Ramos (cell line): ENCODE data around the gene RAD51B.

Source experiments
- in situ Hi-C: fragments of 300-500 bp; cut with MboI; formaldehyde crosslinking; loops from one replicate; pipeline ENCODE4 v1.14.3; 2022; ENCODE audit warnings: low sequenced_read_pairs; ENCODE audit not compliant: unreplicated experiment

Gene RAD51B

GRCh38 chr14:68448252-68448902 is 628.8 kb downstream of the RAD51B start:
- in situ Hi-C loops, result no loop called here

GRCh38 chr14:68449561-68450181 is 630.1 kb downstream of the RAD51B start:
- in situ Hi-C loops, result no loop called here

- in situ Hi-C loops, result no loop called here
Observed at GRCh38 chr14:68450391-68451120, 631.0 kb downstream of the RAD51B start.

GRCh38 chr14:68451696-68452373 is 632.3 kb downstream of the RAD51B start:
- in situ Hi-C loops, result no loop called here

- in situ Hi-C loops, result no loop called here
Observed at GRCh38 chr14:68458253-68458652, 638.7 kb downstream of the RAD51B start.

GRCh38 chr14:68458840-68459469 is 639.4 kb downstream of the RAD51B start:
- in situ Hi-C loops, result no loop called here

- in situ Hi-C loops, result no loop called here
Observed at GRCh38 chr14:68459480-68460136, 640.0 kb downstream of the RAD51B start.

GRCh38 chr14:68460541-68460940 is 641.0 kb downstream of the RAD51B start:
- in situ Hi-C loops, result no loop called here

- in situ Hi-C loops, result no loop called here
Observed at GRCh38 chr14:68461086-68461485, 641.5 kb downstream of the RAD51B start.

- in situ Hi-C loops, result no loop called here
Observed at GRCh38 chr14:68462683-68463082, 643.1 kb downstream of the RAD51B start.

- in situ Hi-C loops, result no loop called here
Observed at GRCh38 chr14:68463299-68463698, 643.7 kb downstream of the RAD51B start.

- in situ Hi-C loops, result no loop called here
Observed at GRCh38 chr14:68463705-68464374, 644.3 kb downstream of the RAD51B start.

- in situ Hi-C loops, result no loop called here
Observed at GRCh38 chr14:68464711-68465110, 645.1 kb downstream of the RAD51B start.

GRCh38 chr14:68466491-68466977 is 647.0 kb downstream of the RAD51B start:
- in situ Hi-C loops, result no loop called here

- in situ Hi-C loops, result no loop called here
Observed at GRCh38 chr14:68467425-68467824, 647.8 kb downstream of the RAD51B start.

- in situ Hi-C loops, result no loop called here
Observed at GRCh38 chr14:68468437-68469207, 649.0 kb downstream of the RAD51B start.

- in situ Hi-C loops, result no loop called here
Observed at GRCh38 chr14:68469208-68469713, 649.7 kb downstream of the RAD51B start.

- in situ Hi-C loops, result no loop called here
Observed at GRCh38 chr14:68470361-68470760, 650.8 kb downstream of the RAD51B start.
